Brain pericyte (primary cell): ENCODE data around the gene TMEM220.

ENCODE experiments used
- DNase-seq: peaks from one replicate; pipeline ENCODE4 v3.0.0-alpha.2; 2012; ENCODE audit warnings: low read depth, low spot score

TMEM220 gene

DNA sequence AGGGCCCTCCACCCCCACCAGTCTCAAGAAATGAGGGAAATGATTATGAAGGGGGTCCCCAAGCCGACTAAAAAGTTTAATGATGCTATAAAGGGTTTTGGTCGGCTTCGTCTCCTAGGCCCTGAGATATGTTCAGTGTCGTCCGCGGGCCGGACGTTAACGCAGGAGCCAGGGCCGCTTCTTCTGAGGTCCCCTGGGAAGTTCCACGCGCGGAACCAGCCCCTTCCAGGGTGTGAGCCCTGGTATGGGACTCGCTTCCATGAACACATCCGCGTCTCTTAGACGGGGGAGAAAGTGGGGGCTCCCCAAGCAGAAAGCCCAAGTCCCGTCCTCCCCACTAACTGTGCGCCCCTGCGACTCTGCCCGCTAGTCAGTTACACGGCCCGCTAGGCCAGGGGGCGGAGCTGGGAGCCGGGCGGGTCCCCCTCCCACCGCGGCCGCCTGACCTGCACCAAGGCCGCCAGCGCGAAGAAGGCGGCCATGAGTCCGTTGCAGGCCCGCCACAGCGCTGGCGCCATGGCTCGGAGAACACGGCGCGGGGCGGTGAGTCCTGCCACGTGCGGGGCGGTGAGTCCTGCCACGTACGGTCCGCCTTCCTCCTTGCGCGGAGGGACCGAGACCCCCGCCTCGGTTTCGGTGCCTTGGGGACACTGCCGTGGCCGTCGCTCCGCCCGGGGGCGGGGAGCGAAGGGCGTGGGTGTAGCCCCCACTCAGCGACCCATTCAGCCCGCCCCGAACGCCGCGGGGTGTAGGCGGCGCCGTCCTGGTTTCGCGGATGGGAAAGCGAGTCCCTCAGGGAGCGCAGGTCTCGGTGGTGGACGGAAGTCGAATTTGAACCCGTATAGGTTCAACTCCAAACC is at the start of gene TMEM220:
Gene TMEM220, minus strand, starts transcription at position 690 of the 860 bp plus-strand sequence. Its CDS starts 172 bp downstream, at position 518.
- no peak for DNase-seq

DNA sequence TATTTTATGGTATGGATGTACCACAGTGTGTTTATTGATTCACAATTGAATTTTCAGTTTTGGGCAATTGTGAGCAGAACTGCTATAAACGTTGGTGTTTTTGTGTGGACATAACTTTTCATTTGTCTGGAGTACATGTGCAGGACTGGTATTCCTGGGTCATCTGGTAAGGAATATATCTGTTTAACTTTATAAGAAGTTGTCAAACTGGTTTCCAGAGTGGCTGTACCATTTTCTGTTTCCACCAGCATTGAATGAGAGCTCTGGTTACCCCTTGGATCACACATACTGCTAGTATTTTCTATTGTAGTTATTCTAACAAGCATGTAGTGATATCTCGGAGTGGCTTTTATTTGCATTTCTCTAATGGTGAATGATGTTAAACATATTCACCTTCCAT is 49.8 kb upstream of the TMEM220 start:
- no peak for DNase-seq

DNA sequence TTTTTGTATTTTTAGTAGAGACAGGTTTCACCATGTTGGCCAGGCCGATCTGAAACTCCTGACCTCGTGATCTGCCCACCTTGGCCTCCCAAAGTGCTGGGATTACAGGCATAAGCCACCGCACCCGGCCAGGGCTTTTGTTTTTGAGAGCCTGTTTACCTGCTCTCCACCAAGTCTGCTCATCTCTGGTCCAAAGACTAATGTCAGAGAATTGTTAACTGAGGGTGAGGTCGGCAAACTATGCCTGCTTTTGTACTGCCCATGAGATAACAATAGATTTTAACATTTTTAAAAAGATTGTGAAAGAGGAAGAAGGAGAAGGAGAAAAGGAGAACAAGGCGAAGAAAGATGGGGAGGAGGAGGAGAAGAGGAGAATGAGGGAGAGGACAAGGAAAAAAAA is 48.1 kb upstream of the TMEM220 start:
- DNase-seq, result no peak

DNA sequence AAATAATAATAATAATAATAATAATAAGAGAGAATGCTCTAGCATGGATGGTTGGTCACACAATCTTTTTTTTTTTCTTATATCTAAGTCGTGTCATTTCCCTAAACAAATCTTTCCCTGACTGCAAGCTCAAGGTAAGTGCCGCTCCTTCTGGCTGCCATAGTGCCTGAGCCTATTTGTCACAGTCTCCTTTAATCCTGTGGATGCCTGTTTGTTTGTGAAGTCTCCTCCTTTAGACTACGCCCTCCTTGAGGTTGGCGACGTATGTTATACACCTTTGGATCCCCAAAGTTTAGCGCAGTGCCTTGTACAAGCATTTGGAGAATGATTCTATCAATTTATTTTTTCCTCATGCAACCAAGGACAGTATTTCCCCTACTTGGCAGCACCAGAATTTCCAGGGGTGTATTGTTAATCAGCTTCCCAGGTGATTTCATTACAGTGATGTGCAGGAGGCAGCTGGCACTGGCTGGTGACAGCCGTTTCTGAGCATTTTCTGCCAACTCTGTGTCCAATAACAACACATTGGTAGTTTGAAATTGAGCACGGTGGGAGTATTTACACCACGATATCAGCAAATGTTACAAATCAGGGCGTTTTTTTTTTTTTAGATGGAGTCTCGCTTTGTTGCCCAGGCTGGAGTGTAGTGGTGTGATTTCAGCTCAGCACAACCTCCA is 47.4 kb upstream of the TMEM220 start:
- no peak for DNase-seq

DNA sequence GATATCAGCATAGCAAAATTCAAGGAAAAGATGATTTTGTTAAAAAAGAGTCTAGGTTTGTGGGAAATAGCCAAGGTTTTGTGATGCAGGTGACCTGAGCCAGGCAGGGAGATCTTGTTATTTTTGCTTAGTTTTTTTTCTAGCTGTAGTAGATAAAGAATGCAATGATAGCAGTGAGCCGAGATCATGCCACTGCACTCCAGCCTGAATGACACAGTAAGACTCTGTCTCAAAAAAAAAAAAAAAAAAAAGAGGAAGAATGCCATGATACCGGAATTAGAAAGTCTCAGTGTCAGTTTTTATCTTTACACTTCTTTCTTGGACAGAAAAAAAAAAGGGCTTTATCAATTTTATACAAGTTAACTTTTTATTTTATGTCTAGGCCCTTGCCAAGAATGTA is 46.6 kb upstream of the TMEM220 start:
- no peak for DNase-seq

DNA sequence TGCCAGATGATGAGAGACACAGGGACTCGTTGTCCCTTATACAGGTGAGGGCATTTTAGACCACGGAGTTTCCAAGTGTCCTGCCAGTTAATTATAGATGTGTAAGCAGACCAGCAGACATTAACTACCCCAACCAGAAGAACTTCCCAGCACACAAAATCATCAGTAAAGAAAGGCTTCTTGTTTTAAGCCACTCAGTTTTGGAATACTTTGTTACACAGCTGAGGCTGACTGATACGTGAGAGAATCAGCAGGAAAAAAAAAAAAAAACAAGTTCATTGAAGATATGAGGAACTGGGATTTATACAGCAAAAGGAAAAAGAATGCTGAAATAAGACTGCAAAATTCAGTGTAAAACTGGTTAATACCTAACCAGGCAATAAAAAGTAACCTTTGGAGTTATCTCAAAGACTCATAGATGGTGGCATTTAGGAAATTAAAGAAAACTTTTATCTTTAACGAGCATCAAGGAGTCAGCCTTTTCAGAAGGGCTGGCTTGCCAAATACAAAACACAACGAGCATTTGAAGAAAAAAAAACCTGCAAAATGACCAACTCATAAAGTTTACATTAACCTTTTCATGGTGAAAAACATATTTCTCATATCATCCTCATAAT is 46.0 kb upstream of the TMEM220 start:
- DNase-seq, result no peak

DNA sequence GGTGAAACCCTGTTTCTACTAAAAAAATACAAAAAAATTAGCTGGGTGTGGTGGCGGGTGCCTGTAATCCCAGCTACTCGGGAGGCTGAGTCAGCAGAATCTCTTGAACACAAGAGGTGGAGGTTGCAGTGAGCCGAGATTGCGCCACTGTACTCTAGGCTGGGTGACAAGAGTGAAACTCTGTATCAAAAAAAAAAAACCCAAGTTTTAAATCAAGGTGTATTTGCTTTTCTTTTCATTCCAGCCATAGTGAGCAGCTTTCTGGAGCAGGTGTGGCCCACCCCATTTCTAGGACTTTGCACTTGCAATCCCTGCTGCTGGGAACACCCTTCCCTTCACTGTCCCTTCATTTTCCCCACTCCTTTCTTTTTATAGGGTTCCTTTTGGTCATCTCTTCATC is 45.2 kb upstream of the TMEM220 start:
- no peak for DNase-seq

DNA sequence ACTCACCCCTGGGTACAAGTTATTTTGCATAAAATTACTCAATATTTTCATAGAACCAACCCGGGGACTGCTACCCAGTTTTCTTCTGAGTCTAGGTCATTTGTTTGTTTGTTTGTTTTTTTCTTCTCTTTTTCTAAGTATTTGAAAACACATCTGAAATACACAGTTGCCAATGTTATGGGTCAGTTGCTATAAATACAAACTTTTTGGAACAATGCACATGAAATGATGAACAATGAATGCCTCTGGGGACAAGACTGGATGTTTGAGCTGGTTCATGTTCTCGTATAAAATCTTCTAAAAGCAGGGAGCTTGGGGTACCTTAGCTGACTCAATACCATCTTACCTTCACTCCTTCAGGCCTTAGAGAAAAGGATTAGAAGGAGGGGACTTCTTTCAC is 43.6 kb upstream of the TMEM220 start:
- DNase-seq, result no peak

DNA sequence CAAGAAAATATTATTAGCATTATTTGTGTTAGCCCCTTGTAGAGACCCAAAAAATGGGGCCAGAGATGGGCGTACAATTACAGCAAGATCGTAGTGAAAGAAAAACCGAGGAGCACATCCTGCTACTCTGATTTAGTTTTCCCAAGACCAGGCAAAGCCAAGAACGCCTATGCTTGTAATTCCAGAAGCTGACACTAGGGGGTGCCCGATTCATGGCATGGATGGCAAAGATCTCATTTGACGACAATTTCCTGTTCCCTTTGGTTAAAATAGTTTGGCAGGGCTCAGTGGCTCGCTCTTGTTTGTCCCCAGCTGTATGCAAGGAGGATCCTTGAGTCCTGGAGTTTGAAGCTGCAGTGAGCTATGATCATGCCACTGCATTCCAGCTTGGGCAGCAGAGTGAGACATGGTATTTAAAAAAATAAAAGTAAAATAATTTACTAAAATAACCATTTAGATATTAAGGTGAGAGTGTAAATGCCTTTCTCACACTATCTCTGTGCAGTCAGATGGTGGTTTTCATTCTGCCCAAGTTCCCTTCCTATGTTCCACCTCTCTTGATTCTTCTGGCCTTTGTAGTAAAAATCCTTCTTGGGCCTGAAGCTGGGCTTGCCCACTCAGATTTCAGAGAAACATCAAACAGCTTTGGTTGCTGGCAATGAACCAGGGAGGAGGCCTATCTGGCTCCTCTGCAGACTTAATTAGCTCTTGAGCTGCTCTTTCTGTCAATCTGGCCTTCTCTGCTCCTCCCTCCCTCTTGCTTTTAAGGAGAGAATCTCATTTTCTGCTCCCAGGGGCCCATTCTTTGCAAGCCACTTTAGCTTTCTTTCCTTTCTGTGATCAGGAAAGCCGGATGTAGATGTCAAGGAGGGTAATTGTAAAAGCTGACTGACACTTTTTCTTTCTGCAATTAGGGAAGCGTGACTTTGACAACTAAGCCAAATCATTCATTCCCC is 42.9 kb upstream of the TMEM220 start:
- no peak for DNase-seq

DNA sequence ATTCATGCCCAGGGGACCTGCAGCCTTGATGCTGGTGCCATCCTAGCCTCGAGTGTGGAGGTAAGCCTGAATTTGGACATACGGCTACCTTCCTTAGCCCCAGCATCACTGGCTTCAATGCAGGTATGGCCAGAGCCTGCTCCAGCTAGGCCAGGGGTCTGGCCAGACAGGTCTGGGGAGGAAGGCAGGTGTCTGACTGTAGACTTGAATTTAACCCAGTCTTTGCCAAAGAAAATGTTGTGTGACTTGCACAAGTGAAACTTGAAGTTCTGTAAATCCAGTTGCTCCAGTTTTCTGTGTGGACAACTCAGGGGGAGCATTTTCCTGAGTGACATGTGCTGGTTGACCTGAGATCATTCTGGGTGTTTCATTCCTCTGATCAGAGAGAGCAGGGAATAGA is 41.3 kb upstream of the TMEM220 start:
- no peak for DNase-seq

DNA sequence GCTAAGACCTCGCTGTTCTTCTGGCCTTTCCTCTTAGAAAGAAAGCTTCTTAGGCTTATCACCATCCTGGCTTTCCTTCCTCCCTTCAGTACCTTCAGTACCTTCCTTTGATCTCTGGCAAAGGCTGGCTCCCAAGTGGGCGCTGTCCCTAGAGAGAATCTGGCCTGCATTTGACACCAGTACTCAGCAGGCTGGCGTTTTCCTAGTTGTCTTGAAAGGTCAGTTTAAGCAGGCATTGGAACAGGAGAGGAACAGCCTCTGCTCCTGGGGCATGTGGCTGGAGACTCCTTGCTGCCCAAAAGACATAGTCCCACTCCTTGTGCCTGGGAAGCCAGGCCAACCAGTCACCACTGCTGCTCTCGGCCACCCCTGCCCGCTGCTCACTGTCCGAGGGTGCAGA is 40.0 kb upstream of the TMEM220 start:
- DNase-seq, result no peak

DNA sequence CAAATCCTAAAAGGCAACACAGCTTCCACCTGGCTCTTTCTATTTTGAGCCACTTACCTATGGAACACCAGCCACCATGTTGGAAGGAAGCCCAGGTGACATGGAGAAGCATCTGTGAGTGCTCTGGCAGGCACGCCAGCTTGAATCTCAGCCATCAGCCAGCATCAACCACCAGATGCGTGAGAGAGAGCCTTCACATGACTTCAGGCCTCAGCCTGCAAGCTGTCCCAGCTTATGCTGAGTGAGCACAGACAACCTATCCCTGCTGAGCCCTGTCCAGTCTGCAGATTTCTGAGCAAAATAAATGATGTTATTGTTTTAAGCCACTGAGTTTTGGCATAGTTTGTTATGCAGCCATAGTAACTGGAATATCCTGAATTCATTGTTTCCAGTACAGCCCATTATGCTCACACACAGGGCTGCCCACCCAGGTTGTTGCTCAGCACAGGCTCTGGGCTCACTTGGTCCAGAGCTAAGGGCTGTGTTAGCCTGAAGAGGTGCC is 39.0 kb upstream of the TMEM220 start:
- DNase-seq, result no peak

DNA sequence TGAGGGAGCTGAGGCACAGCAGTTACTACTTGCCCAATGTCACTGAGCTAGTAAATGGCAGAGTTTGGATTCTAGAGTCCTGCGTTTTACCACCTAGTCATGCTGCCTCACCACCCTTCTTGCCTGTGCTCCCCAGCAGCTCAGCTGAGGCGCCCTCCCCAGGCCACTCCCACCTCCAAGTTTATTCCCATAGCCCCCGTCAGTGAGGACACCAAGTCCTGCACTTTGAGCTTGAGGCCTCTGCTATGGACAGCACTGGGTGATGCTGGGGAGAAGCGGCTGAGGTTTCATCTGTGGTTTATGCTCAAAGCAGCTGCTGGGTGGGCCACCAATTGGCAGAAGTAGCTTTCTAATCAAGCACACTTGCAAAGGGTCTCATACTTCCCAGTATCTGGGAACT is 37.4 kb upstream of the TMEM220 start:
- DNase-seq, result no peak

DNA sequence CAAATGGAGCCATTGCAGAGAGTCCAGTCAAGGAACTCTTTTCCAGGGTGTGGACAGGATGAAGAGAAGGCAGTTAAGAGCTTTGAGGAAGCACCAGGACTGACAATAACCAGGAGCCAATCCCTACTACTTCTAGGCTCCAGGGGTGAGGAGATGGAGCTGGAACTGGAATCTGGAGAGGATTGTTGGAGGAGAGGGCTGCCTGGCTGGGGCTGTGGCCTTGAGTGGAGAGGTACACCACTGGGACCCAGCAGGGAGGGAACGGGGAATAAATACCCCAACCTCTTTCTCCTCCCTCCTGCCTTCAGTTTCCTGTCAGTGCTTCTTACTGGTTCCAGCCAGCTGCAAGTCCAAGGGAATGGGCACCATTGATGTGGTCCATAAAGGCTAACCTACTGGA is 32.2 kb upstream of the TMEM220 start:
- no peak for DNase-seq

DNA sequence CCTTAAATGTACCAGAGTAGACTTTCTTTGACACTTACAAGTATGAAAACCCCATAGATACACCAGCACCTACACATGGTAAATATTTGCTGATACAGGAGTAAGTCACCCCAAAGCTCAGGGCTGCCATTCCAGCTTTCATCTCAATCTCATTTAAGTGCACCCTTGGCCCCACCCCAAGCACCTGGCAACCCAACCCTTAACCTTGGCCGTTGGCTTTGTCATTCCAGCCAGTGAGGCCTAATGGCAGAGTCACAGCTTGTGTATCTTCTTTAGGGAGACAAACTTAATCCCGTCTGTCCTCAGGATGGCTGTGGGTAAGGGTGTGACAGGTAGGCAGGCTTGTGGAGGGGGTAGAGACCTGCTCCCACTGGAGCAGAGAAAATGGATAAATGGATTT is 31.5 kb upstream of the TMEM220 start:
- DNase-seq, result no peak

DNA sequence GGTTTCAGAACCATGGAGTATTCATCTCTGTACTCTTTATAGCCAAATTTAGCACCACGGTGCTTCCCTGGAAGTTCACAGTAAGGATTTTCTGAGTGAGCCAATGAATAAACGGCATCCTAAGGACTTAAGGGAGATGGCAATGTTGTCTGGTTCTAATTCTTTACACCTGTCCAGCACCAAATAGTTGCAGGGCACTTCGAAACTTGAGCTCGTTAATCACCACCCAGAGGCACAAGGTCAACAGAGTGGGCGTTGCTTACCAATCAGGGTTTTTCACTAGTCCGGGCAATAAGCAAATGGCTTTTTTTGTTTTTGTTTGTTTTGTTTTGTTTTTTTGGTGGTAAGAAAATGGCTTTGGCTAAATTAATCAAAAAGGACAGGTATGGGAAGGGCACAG is 28.2 kb upstream of the TMEM220 start:
- DNase-seq, result no peak

DNA sequence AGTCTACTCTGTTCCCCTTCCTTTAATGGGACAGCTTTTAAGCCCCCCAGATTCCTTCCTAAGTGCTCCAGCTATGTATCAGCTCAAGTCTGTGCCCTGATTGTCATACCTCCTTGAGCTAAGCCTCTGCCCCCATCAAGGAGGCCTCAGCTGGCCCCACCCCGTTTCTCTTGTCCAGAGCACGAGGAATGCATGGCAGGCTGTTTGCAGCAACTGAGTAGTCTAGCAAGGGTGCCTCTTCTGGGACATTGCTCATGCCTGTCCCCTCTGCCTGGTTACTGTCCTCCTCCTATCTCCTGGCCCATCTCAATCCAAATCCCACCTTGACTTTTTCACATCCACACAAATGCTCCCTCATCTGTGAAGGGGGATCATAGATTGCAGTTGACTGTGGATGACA is 27.8 kb upstream of the TMEM220 start:
- no peak for DNase-seq

DNA sequence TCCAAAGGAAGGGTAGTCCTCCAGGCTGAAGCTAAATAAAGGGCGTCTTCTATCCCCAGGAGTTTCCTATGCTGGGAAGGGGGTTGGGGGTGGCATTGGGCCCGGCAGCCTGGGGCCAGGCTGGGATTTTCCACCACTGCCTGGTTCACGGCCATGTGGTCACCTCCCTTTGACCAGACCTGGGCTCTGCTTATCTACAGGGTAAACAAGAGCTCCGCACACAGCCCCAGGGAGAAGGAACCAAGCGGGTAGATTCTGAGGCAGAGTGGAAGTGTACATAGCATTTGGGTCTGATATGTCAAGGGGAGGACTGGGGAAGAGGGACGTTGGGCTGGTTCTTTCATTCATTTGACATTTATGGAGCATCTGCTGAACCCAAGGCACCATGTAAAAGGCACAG is 27.2 kb upstream of the TMEM220 start:
- no peak for DNase-seq

DNA sequence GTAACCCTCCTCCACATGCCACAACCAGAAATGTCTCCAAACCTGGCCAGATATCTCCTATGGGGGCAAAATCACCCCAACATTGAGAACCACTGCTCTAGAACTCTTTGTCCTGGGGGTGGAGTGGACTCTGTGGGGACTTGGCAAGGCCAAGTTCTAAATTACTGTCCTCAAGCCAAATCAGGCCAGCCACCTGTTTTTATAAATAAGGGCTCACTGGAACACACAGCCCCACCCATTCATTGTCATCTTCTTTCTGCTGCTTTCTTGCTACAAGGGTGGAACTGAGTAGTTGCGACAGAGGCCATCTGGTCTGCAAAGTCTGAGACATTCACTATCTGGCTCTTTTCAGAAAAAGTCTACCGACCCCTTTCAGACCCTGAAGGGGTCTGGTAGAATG is 26.8 kb upstream of the TMEM220 start:
- no peak for DNase-seq

DNA sequence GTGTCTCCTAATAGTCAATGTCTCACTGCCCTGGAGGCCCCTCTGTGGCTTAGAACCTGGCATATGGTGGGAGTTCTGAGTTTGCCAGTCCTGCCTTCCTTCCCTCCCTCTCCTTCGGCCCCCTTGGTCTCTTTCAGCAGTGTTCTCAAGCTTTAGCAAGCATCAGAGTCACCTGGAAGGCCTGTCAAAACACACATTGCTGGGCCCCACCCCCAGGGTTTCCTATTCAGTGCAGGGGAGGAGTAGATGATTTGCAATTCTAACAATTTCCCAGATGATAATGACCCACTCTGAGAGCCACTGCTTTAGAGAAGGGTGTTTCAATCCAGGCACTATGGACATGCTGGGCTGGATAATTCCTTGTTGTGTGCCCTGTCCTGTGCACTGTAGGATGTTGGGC is 26.4 kb upstream of the TMEM220 start:
- DNase-seq, result no peak

DNA sequence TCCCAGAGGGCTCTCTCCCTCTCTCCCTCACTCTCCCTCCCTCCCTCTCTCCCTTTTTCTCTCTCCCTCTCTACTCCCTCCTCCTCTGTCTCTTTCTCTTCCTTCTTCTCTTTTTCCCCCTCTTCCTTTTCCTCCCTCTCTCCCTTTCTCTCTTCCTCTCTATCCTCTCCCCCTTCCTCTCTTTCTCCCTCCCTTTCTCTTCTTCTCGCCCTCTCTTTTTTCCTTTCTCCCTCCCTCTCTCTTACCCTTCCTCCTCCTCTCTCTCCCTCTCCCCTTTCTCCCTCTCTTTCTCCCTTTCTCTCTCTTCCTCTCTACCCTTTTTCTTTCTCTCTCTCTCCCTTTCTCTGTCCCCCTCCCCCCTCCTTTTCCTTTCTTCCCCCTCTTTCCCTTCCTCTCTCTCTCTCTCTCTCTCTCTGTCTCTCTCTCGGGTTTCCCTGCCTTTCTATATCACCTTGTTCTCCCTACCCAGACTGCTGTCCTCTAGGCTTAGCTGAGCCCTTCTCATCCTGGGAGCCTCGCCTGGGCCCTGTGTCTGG is 25.8 kb upstream of the TMEM220 start:
- no peak for DNase-seq
